Measurements from ENCODE around the gene TRA2A.
"Not testable (repeated sequence)": the region's sequence is repeated elsewhere in the genome, so short reads cannot be mapped to it uniquely, and the experiment has no call there.

TRA2A gene

GRCh38 chr7:23491502-23491901, 40.3 kb downstream of the TRA2A start:
- DNase-seq: no peak

DNA sequence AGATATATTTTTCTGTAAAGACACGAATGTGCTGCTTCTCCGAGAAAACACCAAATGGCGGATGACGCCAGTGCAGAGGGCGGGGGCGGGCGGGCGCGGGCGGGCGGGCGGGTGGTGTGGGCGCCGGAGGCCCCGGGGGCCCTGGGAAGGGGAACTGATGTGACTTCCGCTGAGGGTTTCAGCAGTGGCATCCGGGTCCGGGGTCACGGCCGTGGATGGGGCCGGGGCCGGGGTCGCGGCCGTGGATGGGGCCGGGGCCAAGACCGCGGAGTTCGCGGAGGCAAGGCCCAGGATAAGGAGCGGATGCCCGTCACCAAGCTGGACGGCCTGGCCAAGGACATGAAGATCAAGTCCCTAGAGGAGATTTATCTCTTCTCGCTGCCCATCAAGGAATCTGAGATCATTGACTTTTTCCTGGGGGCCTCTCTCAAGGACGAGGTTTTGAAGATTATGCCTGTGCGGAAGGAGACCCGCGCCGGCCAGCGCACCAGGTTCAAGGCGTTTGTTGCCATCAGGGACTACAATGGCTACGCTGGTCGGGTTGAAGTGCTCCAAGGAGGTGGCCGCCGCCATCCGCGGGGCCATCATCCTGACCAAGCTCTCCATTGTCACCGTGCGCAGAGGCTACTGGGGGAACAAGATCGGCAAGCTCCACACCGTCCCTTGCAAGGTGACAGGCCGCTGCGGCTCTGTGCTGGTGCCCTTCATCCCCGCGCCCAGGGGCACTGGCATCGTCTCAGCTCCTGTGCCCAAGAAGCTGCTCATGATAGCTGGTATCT, 41.2 kb downstream of the TRA2A start:
- DNase-seq: no peak

DNA sequence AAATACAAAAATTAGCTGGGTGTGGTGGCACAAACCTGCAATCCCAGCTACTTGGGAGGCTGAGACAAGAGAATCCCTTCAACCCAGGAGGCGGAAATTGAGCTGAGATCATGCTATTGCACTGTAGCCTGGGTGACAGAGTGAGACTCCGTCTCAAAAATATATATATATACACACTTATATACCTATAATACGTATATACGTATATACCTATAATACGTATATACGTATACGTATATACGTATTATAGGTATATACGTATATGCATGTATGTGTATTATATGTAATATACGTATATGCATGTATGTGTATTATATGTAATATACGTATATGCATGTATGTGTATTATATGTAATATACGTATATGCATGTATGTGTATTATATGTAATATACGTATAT, 43.1 kb downstream of the TRA2A start:
- DNase-seq: not testable (repeated sequence)

DNA sequence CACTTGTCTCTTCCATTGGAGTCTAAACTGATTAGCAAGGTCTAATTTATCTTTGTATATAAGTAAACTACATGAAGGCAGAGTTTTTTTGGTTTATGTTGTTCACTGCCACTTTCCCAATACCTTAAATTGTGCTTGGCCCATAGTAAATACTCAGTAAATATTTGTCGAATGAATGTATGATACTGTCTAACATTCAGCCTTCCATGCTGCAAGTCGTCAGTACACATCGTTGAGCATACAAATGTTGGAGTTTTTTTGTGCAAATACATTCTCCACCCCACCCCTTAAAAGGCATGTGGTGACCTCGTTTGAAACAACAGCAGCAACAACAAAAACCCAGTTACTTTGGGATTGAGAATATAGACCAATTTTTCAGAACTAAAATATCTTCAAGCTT, 44.1 kb downstream of the TRA2A start:
- DNase-seq: no peak

GRCh38 chr7:23486002-23486773, 45.6 kb downstream of the TRA2A start:
- DNase-seq: no peak

DNA sequence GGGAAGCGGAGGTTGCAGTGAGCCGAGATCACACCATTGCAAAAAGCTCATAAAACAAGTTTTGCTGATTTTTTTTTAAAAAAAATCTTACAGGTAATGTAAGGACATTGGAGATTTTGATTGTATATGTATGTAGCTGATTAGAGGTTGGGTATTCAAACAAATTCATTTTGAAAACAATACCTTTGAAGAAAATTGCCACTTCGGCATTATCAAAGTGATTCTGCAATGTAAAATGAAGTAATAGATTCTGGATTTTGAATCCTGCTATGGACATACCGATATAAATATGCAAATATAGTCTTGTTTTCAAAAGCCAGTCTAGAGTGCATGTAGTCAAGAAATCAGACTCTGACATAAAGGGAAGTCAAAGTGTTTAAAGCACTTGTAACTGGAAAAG, 49.1 kb downstream of the TRA2A start:
- no peak for DNase-seq

GRCh38 chr7:23477962-23478866, 53.6 kb downstream of the TRA2A start:
- no peak for DNase-seq

GRCh38 chr7:23477157-23477499, 54.7 kb downstream of the TRA2A start:
- DNase-seq: no peak

DNA sequence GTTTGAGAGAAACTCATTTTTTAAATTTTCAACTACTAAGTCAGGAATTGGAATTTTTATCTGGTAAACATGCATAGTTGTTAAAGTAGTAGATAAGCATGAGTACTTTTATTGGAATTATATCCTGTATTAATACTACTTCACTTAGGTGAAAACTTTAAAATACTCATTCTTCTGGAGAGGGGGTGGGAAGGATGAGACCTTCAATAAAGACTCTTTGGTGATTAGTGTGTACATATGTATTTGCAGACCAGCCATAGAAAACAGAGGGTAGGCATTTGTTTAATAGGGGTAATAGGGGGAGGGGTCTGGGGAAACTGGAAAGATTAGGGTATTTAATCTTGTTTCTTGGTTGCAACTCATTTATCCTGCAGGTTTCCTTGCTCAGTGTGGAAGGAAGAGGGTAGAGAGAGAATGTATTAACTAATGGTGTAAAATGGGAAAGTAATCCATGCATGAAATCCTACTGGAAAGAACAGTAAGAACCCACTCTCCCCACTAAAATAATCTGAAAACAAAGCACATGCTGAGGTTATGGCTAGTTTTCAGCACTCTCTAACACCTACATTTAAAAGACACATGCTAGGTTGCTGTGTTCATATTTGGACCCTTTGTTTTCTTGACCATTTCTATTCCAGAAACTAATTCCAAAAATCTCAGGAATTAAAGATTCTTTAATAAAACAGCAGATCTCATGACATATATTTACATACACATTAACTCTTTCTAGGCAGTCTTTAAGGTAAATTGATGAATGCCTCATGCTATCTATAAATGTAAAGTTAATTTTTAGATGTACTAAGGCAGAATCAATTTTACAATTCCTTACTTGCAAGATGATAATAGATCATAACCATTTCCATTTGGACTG, 55.3 kb downstream of the TRA2A start:
- DNase-seq: no peak

DNA sequence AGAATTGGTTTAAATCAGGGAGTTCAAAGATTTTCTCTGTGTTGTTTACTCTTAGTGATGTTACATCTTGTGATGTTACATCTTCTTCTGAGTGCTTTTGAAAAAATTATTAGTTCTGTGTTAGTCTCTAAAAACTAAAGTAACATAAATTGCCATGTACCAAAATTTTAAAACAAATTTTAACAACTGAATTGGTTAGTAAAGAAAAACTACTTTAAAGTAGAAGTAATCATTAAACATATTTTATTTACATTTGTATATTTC, 56.3 kb downstream of the TRA2A start:
- no peak for DNase-seq

- DNase-seq: no peak
Observed at GRCh38 chr7:23474829-23475575, 56.8 kb downstream of the TRA2A start.

DNA sequence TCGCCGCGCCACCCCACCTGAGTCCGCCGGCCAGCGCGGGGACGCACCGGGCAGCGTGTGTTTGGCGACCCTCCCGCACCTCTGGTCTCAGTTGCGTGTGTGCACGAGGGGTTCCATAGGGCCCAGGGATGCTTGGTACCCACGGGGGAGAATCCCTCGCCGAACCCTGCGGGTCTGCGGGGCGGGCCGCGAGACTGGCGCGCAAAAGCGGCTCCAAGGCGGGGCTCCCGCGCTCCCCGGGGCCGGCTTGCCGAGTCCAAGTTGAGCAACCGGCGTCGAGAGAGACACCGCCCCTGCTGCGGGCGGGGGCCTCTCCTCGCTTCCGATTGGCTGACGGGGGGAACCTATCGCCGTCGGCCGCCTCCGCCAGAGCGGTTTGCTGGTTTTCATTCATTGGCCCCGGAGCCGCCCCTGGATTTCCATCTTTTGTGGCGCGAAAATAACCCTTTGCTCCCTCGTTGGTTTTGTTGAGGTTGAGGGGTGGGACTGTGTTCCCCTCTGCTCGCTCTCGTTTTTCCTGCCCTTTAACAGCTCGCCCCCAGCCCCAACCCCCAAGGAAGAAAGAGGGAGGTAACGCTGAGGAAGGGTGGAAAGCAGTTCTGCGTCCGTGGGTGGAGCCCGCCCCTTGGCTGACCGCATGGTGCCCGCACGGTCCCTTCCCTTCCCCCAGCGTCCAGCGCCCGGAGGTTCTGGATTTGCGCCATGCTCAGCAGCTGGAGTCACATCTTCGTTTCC, 57.5 kb downstream of the TRA2A start:
- DNase-seq: peak; percentile 97

DNA sequence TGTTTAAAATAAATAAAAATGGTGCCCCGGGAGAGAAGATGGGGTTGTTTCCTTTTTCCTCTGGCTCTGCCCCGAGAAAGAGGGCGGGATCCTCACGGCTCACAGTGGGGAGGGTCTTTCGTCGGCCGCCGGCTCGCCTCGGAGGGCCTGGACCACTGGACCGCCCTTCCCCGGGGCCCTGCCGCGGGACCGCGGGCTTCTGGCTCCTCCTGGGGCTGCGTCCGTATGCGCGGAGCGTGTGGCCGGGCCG, 58.0 kb downstream of the TRA2A start:
- no peak for DNase-seq

DNA sequence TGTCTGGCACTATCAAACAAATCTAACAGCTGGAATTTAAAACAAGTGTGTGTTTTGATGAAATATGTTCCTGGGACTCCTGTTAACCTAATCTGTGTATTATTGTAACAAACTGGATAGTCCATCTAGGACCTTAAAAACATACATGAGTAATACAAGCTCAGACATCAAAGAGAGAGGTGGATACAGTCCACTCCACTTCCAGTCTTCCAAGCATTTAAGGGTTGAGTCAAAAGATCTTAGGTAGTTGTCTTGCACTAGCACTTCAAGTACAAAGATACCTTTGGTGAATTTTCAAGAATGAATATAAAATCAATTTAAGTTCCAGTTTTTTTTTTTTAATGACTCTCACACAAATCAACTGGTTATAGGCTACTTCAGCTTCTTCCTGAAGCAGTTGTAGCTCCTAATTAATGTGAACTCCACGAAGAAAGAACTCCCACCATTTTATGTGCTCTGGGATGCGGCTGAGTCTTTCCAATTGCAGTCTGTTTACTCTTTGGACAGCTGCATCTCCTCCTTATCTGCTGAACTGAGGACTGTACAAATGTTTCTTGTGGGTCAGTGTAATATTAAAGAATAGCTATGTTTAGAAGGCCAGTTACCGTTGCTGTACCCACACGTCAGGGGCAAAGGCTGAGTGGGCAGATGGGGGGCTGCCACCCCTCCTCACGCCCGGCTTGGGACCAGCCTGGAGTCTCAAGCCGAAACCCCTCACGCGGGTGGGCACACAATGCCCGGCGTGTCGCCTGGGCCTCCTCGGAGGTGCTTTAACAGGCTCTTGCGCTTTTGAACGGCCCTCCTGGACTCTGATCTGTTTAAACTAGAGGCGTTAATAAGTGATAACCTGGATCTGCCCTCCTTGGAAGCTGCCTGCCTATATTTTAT, 58.6 kb downstream of the TRA2A start:
- no peak for DNase-seq

GRCh38 chr7:23472556-23472955, 59.2 kb downstream of the TRA2A start:
- no peak for DNase-seq

DNA sequence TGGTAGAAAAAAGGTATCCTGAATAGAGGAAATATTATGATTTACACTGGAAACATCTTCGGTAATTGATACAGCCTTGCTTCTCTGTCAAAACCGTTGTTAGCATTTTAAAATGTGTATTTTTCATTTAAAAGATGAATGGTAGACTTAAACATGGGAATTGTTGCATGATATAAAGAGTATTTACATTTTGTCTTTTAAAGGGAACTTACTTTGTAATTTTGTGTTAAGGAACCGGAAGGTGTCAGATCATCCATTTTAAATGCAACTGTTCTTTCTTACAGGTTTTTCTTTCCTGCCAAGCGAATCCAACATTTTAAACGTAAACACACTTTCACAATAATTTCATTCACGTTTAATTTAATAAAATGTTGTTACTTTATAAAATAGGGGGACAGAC, 59.7 kb downstream of the TRA2A start:
- DNase-seq: no peak

- DNase-seq: peak; percentile 49
Observed at GRCh38 chr7:23471106-23471859, 60.5 kb downstream of the TRA2A start.

- peak; percentile 92 for DNase-seq
Observed at GRCh38 chr7:23470330-23471105, 61.3 kb downstream of the TRA2A start, which contains the start of gene IGF2BP3. Gene IGF2BP3, minus strand, starts transcription at chr7:23470491. Its CDS starts 381 bp downstream, at chr7:23470110.

- no peak for DNase-seq
Observed at GRCh38 chr7:23469961-23470250, 61.9 kb downstream of the TRA2A start.

All from NCI-H524 treated with DMSO at 0.1 percent for 48 hours (cell line).